Fibroblast of villous mesenchyme (primary cell): ENCODE measurements around the gene HHAT. TPM values are rescaled to one million over a fixed set of nuclear protein-coding genes. Genes with fewer than 3 reads are reported as not detected.
"Not testable (repeated sequence)": the region's sequence is repeated elsewhere in the genome, so short reads cannot be mapped to it uniquely, and the experiment has no call there.

ENCODE experiments used
- DNase-seq: peaks from one replicate; pipeline ENCODE4 v3.0.0-alpha.2; 2010; ENCODE audit warnings: low read depth
- H3K4me3 ChIP-seq: 2 replicates; pipeline ENCODE4 v1.5.1; 2011; ENCODE audit warnings: low read depth, mild to moderate bottlenecking, low read length
- total RNA-seq: library from RNA; depleted of rRNA; stranded (reverse); fragments of >200 nt; gene quantifications from 2 replicates; pipeline ENCODE4 v1.2.3, GENCODE V29; 2012
- TF ChIP-seq, protein P1 (sequence below): IDR thresholded peaks from 2 replicates; pipeline ENCODE4 v1.5.1; 2012; ENCODE audit warnings: low read depth, mild to moderate bottlenecking, low read length; ENCODE audit not compliant: insufficient read depth

HHAT gene
- total RNA-seq, 1 donor: 15.1 TPM

DNA sequence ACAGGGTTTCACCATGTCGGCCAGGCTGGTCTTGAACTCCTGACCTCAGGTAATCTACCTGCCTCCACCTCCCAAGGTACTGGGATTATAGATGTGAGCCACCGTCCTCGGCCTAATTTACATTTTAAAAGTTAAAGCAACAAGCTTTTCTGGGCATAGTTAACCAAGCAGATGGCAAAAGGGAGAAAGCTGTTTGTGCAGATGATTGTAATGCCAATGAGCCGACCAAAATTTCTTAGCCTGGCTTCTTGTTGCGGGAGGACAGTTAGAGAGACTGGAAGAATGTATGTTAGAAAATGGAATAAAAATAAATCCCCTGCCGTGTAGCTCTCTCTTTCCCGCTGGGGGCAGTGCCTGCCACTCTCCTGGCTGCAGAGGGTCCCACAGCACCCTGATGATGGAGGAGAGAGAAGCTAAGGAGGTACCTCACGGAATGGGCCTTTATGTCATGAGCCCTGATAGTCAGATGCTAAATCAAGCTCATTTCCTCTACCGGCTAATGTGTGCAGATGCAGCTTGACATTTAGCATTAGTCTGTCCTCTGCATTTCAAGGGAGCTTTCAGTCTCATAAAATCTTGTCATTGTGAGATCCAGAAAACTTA, 87.2 kb downstream of the HHAT start:
- H3K4me3 ChIP-seq: no peak overlapping the region
- TF ChIP-seq, protein P1, sequence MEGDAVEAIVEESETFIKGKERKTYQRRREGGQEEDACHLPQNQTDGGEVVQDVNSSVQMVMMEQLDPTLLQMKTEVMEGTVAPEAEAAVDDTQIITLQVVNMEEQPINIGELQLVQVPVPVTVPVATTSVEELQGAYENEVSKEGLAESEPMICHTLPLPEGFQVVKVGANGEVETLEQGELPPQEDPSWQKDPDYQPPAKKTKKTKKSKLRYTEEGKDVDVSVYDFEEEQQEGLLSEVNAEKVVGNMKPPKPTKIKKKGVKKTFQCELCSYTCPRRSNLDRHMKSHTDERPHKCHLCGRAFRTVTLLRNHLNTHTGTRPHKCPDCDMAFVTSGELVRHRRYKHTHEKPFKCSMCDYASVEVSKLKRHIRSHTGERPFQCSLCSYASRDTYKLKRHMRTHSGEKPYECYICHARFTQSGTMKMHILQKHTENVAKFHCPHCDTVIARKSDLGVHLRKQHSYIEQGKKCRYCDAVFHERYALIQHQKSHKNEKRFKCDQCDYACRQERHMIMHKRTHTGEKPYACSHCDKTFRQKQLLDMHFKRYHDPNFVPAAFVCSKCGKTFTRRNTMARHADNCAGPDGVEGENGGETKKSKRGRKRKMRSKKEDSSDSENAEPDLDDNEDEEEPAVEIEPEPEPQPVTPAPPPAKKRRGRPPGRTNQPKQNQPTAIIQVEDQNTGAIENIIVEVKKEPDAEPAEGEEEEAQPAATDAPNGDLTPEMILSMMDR: peak; percentile 8
- DNase-seq: no peak

DNA sequence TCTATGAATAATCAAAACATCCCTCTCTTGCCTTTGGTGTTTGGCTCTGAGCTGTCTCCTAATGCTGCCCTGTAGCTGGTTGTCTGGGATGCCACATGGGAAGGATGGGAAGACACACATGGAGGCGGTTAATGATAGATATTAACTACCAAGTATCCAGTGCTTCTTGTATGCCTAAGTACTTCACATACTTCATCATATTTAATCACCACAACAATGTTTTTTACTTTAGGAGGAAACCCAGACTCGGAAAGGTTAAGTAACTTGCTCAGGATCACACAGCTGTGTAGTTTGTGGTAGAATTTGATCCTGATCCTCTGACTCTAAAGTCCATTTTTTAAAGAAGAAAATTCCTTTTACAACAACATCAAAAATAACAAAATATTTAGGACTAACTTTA, 88.0 kb downstream of the HHAT start:
- no peak for DNase-seq
- TF ChIP-seq, protein P1: no peak
- no peak overlapping the region for H3K4me3 ChIP-seq

DNA sequence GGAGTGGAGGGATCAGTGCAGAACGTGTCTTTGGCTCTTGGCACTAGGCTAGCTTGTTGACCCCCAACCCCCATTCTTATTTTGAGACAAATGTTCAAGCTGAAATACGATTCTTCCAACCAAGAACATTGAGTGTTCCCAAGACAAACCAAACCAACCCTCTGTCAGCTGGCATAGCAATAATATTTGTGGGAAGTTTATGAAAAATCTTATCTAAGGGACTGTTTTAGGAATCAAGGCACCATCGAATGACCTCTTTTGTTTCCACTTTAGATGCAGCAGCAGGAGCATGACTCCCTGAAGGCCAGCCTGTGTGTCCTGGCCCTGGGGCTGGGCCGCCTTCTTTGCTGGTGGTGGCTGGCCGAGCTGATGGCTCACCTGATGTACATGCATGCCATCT, 89.2 kb downstream of the HHAT start:
- no peak overlapping the region for H3K4me3 ChIP-seq
- TF ChIP-seq, protein P1: no peak
- DNase-seq: no peak

DNA sequence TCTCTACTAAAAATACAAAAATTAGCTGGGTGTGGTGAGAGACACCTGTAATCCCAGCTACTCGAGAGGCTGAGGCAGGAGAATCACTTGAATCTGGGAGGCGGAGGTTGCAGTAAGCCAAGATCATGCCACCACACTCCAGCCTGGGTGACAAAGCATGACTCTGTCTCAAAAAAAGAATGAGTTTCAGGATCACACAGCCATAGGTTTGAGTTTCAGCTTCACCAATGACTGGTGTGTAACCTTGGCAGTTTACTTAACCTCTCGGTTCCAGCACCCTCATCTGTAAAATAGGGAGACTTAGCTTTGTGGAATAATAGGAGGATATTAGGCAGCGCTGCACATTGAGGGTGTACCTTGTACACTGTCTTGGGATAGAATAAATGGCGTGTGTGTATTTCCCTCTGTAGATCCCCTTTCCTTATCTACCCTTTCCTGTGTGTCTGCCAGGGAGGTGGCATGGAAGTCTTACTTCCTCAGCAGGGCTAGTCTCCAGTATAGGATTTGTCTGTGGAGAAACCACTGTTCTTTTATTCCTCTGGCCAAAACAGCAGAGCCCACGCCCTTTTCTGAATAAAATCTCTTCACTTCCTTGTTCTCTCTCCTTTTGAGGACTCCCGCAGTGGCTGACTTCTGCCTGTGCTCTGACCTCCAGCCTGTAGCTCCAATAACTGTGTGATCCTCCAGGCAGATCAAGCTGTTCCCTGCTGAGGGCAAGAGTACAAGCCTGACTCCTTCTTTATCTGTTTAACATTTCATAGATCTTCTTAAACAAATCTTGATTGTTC, 90.4 kb downstream of the HHAT start:
- no peak for DNase-seq
- TF ChIP-seq, protein P1: no peak
- H3K4me3 ChIP-seq: no peak overlapping the region

DNA sequence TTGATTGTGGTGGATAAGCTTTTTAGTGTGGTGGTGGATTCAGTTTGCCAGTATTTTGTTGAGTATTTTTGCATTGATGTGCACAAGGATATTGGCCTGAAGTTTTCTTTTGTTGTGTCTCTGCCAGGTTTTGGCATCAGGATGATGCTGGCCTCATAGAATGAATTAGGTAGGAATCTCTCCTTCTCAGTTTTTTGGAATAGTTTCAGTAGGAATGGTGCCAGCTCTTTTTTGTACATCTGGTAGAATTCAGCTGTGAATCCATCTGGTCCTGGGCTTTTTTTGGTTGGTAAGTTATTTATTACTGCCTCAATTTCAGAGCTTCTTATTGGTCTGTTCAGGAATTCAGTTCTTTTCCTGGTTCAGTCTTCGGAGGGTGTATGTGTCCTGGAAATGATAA, 98.0 kb downstream of the HHAT start:
- not testable (repeated sequence) for DNase-seq, H3K4me3 ChIP-seq

DNA sequence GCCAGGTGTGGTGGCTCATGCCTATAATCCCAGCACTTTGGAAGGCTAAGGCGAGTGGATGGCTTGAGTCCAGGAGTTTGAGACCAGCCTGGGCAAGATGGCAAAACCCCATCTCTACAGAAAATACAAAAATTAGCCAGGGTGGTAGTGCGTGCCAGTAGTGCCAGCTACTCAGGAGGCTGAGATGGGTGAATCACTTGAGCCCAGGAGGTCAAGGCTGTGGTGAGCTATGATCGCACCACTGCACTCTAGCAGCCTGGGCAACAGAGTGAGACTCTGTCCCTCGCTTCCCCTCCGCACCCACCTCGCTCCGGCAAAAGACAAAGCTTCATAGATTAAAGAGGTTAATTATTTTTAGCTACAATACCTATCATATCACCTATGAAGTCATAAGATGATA, 100.0 kb downstream of the HHAT start:
- DNase-seq: no peak
- TF ChIP-seq, protein P1: no peak
- no peak overlapping the region for H3K4me3 ChIP-seq

DNA sequence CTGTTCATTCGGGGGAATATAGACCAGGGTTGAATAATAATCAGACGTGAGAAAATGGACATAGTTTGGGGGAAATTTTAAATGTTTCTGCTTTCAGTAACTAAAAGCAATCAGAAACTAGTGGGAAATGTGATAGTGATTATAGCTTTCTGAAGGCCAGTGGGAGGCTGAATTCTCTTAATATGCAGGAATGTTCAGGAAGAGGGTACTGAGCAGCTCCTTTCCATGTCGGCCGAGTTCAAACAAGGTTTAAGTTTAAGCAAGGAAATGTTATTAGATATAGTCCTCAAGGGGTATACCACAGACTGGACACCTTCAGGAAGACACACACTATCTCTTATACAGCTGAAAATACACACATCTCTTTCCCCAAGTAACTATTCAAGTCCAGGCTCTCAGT, 105.5 kb downstream of the HHAT start:
- DNase-seq: no peak
- H3K4me3 ChIP-seq: no peak overlapping the region
- TF ChIP-seq, protein P1: no peak
